NCI-H524 (cell line): ENCODE results near the gene ITGBL1.

Experiments
- DNase-seq, 2 experiments: peaks; one replicate each; lab custom pipeline; 2025; lab: John Stamatoyannopoulos, UW

Gene ITGBL1

DNA sequence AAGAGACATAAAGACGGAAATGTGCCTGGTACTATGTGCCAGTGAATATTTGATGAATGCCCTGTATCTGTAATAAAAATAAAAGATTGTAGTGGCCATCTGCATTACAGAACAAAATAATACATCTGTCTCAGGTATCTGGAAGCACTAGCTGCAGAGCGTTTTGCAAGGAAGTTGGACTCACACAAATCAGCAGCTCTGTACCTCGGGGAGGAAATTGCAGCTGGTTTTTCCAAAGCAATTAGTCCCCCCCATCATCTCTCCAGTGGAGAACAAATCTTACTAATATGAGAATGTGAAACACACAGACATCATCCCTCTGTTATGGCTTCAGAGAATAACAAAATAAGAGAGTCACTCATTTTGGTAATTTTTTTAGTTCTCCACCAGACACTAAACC is 245.3 kb downstream of the ITGBL1 start:
- DNase-seq: no peak

DNA sequence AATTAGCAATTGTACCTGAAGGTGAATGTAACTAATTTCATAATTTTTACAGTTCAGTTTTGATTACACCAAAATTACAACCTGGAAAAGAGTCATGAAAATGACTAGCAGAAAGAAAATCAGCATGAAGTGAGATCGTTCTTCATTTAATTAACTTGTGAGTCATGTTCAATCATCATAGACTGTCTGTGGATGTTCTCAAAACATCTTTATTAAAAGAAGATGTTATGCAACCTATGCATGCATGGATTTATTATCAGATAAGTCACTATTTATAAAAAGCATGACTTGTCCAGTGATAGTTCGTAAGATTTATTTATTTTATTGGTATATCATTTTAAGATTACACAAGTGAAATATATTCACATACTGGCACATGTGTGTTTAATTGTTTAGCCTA is 245.9 kb downstream of the ITGBL1 start:
- no peak for DNase-seq

GRCh38 chr13:101700598-101700997 is 248.1 kb downstream of the ITGBL1 start:
- no peak for DNase-seq

DNA sequence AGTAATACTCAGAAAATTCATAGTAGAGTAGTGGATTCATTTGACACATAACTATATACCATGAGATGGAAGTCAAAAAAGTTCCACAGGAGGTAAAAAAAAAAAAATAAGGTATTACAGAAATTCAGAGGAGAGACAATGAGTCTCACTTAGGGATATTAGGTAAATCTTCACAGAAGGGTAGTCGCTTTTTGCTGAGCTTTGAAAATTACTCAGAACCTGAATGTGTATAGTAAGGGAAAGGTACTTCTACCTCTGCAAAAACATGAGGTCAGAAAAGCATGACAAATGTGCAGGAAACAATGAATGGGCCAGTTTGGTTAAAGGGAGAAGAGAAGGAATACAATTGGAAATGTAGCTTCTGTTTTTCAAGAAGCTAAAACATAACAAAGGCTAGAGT is 250.6 kb downstream of the ITGBL1 start:
- DNase-seq: no peak

GRCh38 chr13:101703838-101704237 is 251.4 kb downstream of the ITGBL1 start:
- no peak for DNase-seq

- DNase-seq: no peak
Measured at GRCh38 chr13:101706651-101707050, 254.2 kb downstream of the ITGBL1 start.

- DNase-seq: no peak
Measured at GRCh38 chr13:101707659-101708058, 255.2 kb downstream of the ITGBL1 start.

DNA sequence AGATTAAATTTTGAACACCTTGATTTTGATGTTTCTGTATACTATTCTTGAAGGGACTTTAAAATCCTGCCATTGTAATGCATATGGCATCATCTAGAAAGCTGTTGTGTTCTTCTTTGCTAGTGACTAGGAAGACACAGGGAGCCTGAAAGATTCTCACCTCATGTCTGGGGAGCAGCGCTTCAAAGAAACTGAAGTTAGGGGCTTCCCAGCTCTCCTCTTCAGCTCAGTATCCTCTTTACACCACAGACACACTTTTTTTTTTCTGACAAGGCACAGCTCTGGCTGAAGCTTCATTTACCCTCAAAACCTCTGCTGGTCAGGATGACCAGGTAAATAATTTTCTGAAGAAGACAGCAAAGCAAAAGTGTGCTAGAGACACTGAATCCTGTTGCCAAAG is 255.6 kb downstream of the ITGBL1 start:
- no peak for DNase-seq

- no peak for DNase-seq
Measured at GRCh38 chr13:101709952-101710351, 257.5 kb downstream of the ITGBL1 start.

DNA sequence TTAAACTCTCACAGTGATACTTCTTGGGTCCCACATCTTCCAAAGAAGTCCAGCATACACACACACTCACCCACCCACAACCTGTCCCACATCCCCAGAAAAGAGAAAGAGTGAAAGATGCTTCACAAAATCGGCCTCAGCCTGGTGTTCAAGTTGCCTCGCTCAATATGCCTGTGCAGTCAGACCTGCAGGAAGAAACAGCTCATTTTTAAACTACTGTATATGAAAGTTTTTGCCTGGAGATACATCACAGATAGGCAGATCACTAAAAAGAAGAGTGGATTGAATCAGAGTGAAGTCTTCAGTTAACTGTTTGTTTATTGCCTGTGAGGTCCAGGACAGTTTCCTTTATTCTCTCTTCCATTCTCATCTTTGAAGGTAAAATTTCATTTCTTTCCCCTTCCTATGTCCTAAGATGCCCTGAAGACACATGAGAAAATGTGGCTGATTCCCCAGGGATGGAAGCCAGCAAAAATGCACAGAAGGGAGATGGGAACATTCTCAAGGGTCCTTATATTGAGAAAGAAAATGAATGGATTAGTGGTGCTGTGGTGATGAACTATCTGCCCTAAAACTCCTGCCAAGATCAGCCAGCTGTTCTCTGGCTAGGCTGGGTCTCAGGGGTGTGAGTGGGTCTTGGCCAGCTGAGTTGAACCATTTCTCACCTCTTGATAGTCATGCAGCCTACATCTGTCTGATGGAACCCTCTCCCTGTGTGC is 259.0 kb downstream of the ITGBL1 start:
- DNase-seq: peak; percentile 12 to 64

GRCh38 chr13:101712026-101712348 is 259.5 kb downstream of the ITGBL1 start:
- DNase-seq: no peak

DNA sequence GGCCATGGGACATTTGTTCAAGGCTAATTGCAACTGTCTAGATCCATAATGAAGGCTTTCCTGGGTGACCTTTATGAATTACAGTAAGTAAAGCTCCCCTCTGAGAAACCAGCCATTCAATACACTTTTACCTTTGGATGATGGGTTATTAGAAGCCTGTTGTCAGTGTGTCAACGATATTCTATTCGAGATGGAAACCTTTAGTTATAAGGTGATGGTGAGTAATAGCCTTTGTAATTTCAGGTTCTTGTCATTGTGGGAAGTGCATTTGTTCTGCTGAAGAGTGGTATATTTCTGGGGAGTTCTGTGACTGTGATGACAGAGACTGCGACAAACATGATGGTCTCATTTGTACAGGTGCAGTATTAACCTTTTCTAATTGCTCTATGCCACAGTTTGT is 261.7 kb downstream of the ITGBL1 start:
- no peak for DNase-seq

- DNase-seq: no peak
Measured at GRCh38 chr13:101717353-101717752, 264.9 kb downstream of the ITGBL1 start.

- no peak for DNase-seq
Measured at GRCh38 chr13:101718496-101718895, 266.0 kb downstream of the ITGBL1 start.

DNA sequence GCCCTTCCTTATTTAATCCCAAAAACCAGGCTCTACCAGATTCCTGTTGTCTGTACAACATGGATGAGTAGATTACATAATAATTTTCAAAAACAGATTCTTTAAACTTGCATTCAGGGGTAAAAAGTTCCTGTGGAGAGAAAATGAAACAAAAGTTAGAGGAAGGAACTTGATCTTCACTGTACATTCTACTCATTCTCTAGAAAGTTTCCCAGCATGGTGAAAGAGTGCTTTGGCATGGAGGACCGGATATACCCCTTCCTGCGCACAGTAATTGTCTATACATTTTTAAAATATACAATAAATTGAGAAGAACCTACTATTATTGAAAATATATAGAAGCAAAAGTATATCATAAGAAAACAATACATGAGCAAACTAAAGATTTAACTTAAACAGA is 274.2 kb downstream of the ITGBL1 start:
- DNase-seq: no peak

DNA sequence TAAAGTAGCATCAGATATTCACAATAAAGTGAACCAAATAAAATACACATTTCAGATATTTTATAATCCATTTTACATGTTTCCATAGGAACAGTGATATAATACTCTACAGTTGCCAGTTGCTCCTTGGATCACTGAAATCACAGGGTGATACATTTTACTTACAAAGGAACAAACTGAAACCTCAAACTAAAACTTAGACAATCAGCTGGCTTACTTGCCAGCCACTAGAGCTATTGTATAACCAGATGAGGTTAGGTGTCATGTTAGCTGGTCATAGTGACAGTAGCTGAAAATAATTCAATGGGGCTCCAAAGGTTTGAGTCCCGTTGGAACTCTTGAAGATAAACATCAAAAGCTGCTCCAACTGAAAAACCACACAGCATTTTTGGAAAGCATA is 274.6 kb downstream of the ITGBL1 start:
- DNase-seq: no peak

GRCh38 chr13:101728021-101728420 is 275.5 kb downstream of the ITGBL1 start:
- DNase-seq: no peak

GRCh38 chr13:101728615-101729014 is 276.1 kb downstream of the ITGBL1 start:
- DNase-seq: no peak

DNA sequence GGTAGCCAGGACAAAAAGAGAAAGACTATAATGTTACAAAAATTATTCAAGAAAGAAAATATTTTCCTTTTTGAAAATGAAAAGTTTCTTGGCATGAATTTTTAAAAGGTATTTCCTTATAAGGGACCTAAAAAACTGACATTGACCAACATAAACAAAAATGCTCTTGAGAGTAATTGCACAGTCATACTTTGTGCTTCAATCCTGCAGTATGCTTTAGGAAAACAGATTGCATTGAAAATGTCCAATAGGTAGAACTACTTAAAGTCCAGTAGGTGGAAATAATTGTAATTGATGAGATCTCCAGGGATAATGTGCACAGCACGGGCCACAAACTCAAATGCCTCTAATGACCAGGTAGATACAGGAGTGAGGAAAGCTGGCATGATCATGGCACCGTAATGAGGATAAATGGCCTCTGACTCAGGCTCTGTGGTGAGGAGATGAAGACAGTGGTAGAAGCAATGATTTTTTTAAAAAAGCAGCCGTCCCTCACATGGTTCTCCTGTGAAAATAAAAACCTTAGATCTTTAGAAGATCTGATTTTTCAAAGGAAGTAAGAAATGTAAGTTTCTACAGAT is 278.0 kb downstream of the ITGBL1 start:
- DNase-seq: no peak

DNA sequence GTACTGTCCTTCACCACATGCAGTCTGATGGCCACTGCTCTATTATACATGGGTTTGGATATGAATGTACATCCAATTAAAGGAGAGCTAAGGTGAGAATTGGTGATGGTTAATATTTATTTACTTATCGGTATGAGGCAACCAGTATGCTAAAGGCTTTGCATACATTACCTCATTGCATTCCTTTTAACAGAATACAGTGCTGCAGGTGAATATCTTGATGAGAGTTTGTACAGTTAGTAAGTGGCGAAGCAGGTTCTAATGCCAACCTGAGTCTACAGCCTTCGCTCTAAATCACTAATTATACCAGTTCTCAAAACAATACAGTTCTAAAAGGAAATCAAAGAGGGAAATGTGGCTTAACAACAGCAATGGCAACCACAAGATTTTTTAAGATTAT is 284.1 kb downstream of the ITGBL1 start:
- DNase-seq: no peak

DNA sequence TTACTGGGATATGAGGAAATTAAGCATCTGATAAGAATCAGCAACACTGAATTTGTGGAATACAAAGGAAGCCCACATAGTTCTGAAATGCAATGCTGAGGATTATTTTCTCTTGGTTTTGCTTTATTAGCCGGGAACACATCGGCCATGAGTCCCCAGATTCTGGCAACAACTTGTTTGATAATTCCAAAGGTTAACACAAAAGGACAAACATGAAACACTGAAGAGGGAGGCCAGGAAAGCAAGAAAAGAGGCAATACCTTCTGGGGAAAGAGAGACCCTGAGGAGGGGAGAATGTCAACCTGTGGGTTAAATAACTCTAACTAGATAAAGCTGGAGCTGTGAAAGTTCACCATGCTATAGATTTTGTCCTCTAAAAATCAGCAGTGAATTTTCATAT is 285.9 kb downstream of the ITGBL1 start:
- no peak for DNase-seq

- DNase-seq: no peak
Measured at GRCh38 chr13:101739382-101740178, 287.1 kb downstream of the ITGBL1 start.

GRCh38 chr13:101746513-101746912 is 294.0 kb downstream of the ITGBL1 start:
- no peak for DNase-seq
